KMS-11 (cell line): ENCODE data around the gene SETD6.

ENCODE experiments used
- H2AFZ ChIP-seq: fragments of 200-600 bp; sonication (generic); 2 replicates; pipeline ENCODE4 v1.6.1; 2016; ENCODE audit warnings: antibody characterized with exemption, mixed run types, low read depth
- H3K27ac ChIP-seq: fragments of 200-600 bp; sonication (generic); 2 replicates; pipeline ENCODE4 v1.6.1; 2016; ENCODE audit warnings: mild to moderate bottlenecking, mixed run types
- H3K27me3 ChIP-seq: fragments of 200-600 bp; sonication (generic); 2 replicates; pipeline ENCODE4 v1.6.1; 2017; ENCODE audit warnings: mild to moderate bottlenecking, low read depth, mixed run types, moderate library complexity; ENCODE audit not compliant: insufficient read depth
- H3K36me3 ChIP-seq: fragments of 200-600 bp; sonication (generic); 2 replicates; pipeline ENCODE4 v1.6.1; 2017; ENCODE audit warnings: mild to moderate bottlenecking, mixed run types; ENCODE audit not compliant: insufficient read depth
- H3K4me1 ChIP-seq: fragments of 200-600 bp; sonication (generic); 2 replicates; pipeline ENCODE4 v1.6.1; 2016; ENCODE audit warnings: mild to moderate bottlenecking, low read depth, mixed run types; ENCODE audit not compliant: poor library complexity, severe bottlenecking
- H3K4me2 ChIP-seq: fragments of 200-600 bp; sonication (generic); 2 replicates; pipeline ENCODE4 v1.7.0; 2016; ENCODE audit warnings: mild to moderate bottlenecking, mixed run types
- H3K4me3 ChIP-seq: fragments of 200-600 bp; sonication (generic); IDR thresholded peaks from 2 replicates; pipeline ENCODE4 v1.6.1; 2017; ENCODE audit warnings: low read depth, low read length, mixed read lengths; ENCODE audit not compliant: insufficient read depth
- H3K79me2 ChIP-seq: fragments of 200-600 bp; sonication (generic); 2 replicates; pipeline ENCODE4 v1.6.1; 2016; ENCODE audit warnings: low read depth, mixed run types; ENCODE audit not compliant: insufficient read depth
- H3K9ac ChIP-seq: fragments of 200-600 bp; sonication (generic); 2 replicates; pipeline ENCODE4 v1.6.1; 2016; ENCODE audit warnings: mild to moderate bottlenecking, mixed run types
- H4K20me1 ChIP-seq: fragments of 200-600 bp; sonication (generic); 2 replicates; pipeline ENCODE4 v1.6.1; 2016; ENCODE audit warnings: mild to moderate bottlenecking, mixed run types; ENCODE audit not compliant: insufficient read depth
- TF ChIP-seq, protein P1 (sequence below): fragments of 200-600 bp; sonication (generic); conservative IDR thresholded peaks from 2 replicates; pipeline ENCODE4 v1.6.1; 2017; ENCODE audit warnings: low read depth, mild to moderate bottlenecking, antibody characterized with exemption, low read length, moderate library complexity, mixed read lengths

SETD6 gene

DNA sequence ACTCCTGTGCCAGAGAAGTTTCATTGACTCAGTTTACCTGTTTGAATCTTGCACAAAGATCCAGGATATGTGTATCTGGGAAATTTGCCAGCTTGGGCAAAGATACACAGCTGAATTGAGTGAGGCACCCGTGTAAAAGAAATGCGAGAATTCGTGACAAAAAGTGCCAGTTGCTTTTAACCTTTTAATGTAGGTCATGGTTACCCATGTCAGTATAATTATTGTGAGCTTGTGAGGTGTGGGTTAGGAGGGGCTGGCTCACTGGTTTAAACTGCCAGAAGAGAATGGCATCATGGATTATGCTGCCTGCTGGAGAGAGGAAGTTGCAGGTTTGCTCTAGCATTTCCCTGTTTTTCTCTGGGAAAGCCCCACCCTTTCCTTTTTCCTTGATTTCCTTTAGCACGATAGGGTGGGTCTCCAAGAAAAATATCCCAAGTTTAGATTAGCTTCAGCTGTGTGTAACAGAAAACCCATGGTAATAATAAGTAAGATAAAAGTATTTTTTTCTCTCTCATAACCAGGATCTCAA lies 40.2 kb upstream of the SETD6 start:
- Histone ChIP-seq H3K79me2 (no peaks in the 10 kb centered on the region), H3K4me1 (no peaks in the 10 kb centered on the region), H3K36me3 (no peaks in the 10 kb centered on the region), H3K4me2 (no peak overlapping the region), H3K4me3 (no peak overlapping the region), H4K20me1 (no peaks in the 10 kb centered on the region), H3K27ac (no peak overlapping the region), H3K27me3 (no peaks in the 10 kb centered on the region), H3K9ac (no peak overlapping the region), H2AFZ (no peak overlapping the region)
- TF ChIP-seq, protein P1, sequence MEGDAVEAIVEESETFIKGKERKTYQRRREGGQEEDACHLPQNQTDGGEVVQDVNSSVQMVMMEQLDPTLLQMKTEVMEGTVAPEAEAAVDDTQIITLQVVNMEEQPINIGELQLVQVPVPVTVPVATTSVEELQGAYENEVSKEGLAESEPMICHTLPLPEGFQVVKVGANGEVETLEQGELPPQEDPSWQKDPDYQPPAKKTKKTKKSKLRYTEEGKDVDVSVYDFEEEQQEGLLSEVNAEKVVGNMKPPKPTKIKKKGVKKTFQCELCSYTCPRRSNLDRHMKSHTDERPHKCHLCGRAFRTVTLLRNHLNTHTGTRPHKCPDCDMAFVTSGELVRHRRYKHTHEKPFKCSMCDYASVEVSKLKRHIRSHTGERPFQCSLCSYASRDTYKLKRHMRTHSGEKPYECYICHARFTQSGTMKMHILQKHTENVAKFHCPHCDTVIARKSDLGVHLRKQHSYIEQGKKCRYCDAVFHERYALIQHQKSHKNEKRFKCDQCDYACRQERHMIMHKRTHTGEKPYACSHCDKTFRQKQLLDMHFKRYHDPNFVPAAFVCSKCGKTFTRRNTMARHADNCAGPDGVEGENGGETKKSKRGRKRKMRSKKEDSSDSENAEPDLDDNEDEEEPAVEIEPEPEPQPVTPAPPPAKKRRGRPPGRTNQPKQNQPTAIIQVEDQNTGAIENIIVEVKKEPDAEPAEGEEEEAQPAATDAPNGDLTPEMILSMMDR: no peak

- Histone ChIP-seq H3K27ac (no peak overlapping the region), H3K36me3 (no peaks in the 10 kb centered on the region), H2AFZ (no peak overlapping the region), H3K9ac (no peak overlapping the region), H3K4me1 (no peaks in the 10 kb centered on the region), H3K27me3 (no peaks in the 10 kb centered on the region), H3K4me3 (no peak overlapping the region), H3K79me2 (no peaks in the 10 kb centered on the region), H3K4me2 (no peak overlapping the region), H4K20me1 (no peaks in the 10 kb centered on the region)
- TF ChIP-seq, protein P1: no peak
These were observed 38.5 kb upstream of the SETD6 start for GRCh38 chr16:58476791-58477190.

- TF ChIP-seq, protein P1: no peak
- no peak overlapping the region for H3K9ac ChIP-seq
- no peak overlapping the region for H3K27ac ChIP-seq
- no peak overlapping the region for H3K4me2 ChIP-seq
- no peaks in the 10 kb centered on the region for H3K27me3 ChIP-seq
- H3K79me2 ChIP-seq: no peaks in the 10 kb centered on the region
- no peaks in the 10 kb centered on the region for H4K20me1 ChIP-seq
- H2AFZ ChIP-seq: no peak overlapping the region
- no peaks in the 10 kb centered on the region for H3K36me3 ChIP-seq
- H3K4me1 ChIP-seq: no peaks in the 10 kb centered on the region
- no peak overlapping the region for H3K4me3 ChIP-seq
These were observed 36.9 kb upstream of the SETD6 start for GRCh38 chr16:58478427-58478826.

DNA sequence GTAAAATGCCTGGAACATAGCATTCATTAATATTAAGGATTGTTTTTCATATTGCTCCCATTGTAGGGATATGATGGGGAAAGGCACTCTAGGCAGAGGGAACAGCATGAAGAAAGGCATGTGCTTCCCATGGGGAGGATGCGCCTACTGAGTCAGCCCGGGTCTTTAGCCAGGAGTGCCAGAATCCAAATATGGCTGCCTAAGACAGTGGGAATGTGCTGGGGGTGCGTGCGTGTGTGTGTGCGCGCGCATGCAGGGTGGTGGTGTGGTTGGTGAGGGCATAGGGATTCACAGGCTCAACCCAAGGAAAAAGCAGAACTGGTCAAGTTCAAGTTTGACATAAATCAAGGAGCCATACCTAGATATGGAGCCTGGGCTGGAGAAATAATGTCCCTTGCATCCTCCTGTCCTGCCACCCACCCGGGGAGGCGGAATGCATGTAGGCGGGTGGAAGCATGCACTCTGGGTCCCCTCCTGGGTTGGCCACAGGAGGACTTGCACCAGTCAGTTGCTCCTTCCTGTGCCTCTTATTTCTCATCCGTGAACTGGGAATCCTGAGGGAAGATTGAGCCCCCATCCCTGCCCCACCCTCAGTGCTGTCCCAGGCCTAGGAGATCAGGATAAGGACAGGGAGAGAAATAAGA lies 34.0 kb upstream of the SETD6 start:
- H3K4me3 ChIP-seq: no peak overlapping the region
- no peaks in the 10 kb centered on the region for H3K4me1 ChIP-seq
- H3K4me2 ChIP-seq: no peak overlapping the region
- H3K36me3 ChIP-seq: no peaks in the 10 kb centered on the region
- TF ChIP-seq, protein P1: no peak
- no peaks in the 10 kb centered on the region for H3K27me3 ChIP-seq
- no peak overlapping the region for H3K9ac ChIP-seq
- H3K79me2 ChIP-seq: no peaks in the 10 kb centered on the region
- H4K20me1 ChIP-seq: no peaks in the 10 kb centered on the region
- no peak overlapping the region for H2AFZ ChIP-seq
- H3K27ac ChIP-seq: no peak overlapping the region
